GM23248 (cell line): ENCODE measurements around the gene RHNO1. TPM values are rescaled to one million over a fixed set of nuclear protein-coding genes. Genes with fewer than 3 reads are reported as not detected.
"Not testable (repeated sequence)": the region's sequence is repeated elsewhere in the genome, so short reads cannot be mapped to it uniquely, and the experiment has no call there.

Experiments used
- DNase-seq: peaks from one replicate; pipeline ENCODE4 v3.0.0-alpha.2; 2015
- H2AFZ ChIP-seq: fragments of 200-600 bp; sonication (generic); 2 replicates; pipeline ENCODE4 v1.6.1; 2016; ENCODE audit warnings: antibody characterized with exemption
- H3F3A ChIP-seq: fragments of 200-600 bp; sonication (generic); 2 replicates; pipeline ENCODE4 v1.6.1; 2016; ENCODE audit warnings: mild to moderate bottlenecking, antibody characterized with exemption, mixed run types; ENCODE audit not compliant: insufficient read depth
- H3K27ac ChIP-seq: fragments of 200-600 bp; sonication (generic); 2 replicates; pipeline ENCODE4 v1.5.1; 2016; ENCODE audit warnings: mild to moderate bottlenecking
- H3K27me3 ChIP-seq: fragments of 200-600 bp; sonication (generic); replicated peaks from 2 replicates; pipeline ENCODE4 v1.6.1; 2016; ENCODE audit warnings: mild to moderate bottlenecking; ENCODE audit not compliant: insufficient read depth
- H3K36me3 ChIP-seq: fragments of 200-600 bp; sonication (generic); 2 replicates; pipeline ENCODE4 v1.6.1; 2016; ENCODE audit warnings: low read depth, mild to moderate bottlenecking
- H3K4me1 ChIP-seq: fragments of 200-600 bp; sonication (generic); 2 replicates; pipeline ENCODE4 v1.6.1; 2016; ENCODE audit warnings: mild to moderate bottlenecking; ENCODE audit not compliant: insufficient read depth
- H3K4me2 ChIP-seq: fragments of 200-600 bp; sonication (generic); one replicate; pipeline ENCODE4 v1.6.1; 2016; ENCODE audit warnings: mild to moderate bottlenecking; ENCODE audit not compliant: unreplicated experiment
- H3K4me3 ChIP-seq: fragments of 200-600 bp; sonication (generic); 2 replicates; pipeline ENCODE4 v1.5.1; 2016; ENCODE audit warnings: mild to moderate bottlenecking
- H3K79me2 ChIP-seq: fragments of 200-600 bp; sonication (generic); 2 replicates; pipeline ENCODE4 v1.6.1; 2016; ENCODE audit warnings: mild to moderate bottlenecking; ENCODE audit not compliant: insufficient read depth
- H3K9ac ChIP-seq: fragments of 200-600 bp; sonication (generic); 2 replicates; pipeline ENCODE4 v1.6.1; 2016; ENCODE audit warnings: mild to moderate bottlenecking
- H3K9me2 ChIP-seq: fragments of 200-600 bp; sonication (generic); 2 replicates; pipeline ENCODE4 v1.6.1; 2016; ENCODE audit warnings: mixed run types, mild to moderate bottlenecking, moderate library complexity; ENCODE audit not compliant: insufficient read depth
- H3K9me3 ChIP-seq: fragments of 200-600 bp; sonication (generic); one replicate; pipeline ENCODE4 v1.6.1; 2017; ENCODE audit warnings: low read depth
- H4K20me1 ChIP-seq: fragments of 200-600 bp; sonication (generic); 2 replicates; pipeline ENCODE4 v1.6.0; 2016; ENCODE audit not compliant: insufficient read depth
- EZH2 ChIP-seq: fragments of 200-600 bp; sonication (generic); IDR thresholded peaks from 2 replicates; pipeline ENCODE4 v1.6.1; 2018; ENCODE audit warnings: antibody characterized with exemption, mild to moderate bottlenecking; ENCODE audit not compliant: insufficient read depth, poor library complexity, severe bottlenecking
- EZH2phosphoT487 ChIP-seq: fragments of 200-600 bp; sonication (generic); IDR thresholded peaks from 2 replicates; pipeline ENCODE4 v1.6.1; 2018; ENCODE audit warnings: antibody characterized with exemption, moderate library complexity, mild to moderate bottlenecking, low read depth; ENCODE audit not compliant: insufficient read depth
- WGBS, 2 experiments: methylation state at CpG; one replicate each; pipeline ENCODE4 v1.1.6; 2015 to 2017; ENCODE audit warnings: low lambda C conversion rate in 2 of 2, low coverage in 1 of 2; ENCODE audit errors: missing lambda C conversion rate in 2 of 2; 5-methylcytosine and 5-hydroxymethylcytosine counted together
- in situ Hi-C: fragments of 300-500 bp; cut with MboI; formaldehyde crosslinking; loops from 2 replicates; pipeline ENCODE4 v1.15.0; 2020
- polyA plus RNA-seq: library from polyadenylated mRNA; unstranded; fragments of >200 nt; fragmentation: Nextera tagmentation; extraction: Ambion mirVana; gene quantifications from 2 replicates; pipeline ENCODE4 v1.2.1, GENCODE V29; 2016
- total RNA-seq: library from RNA; depleted of rRNA; stranded (reverse); fragments of >200 nt; shearing (Covaris generic); gene quantifications from 2 replicates; pipeline ENCODE4 v1.2.3, GENCODE V29; 2014

Gene RHNO1
- total and polyA plus RNA-seq, 2 experiments from 2014 or later: 27.6 to 38.4 TPM

DNA sequence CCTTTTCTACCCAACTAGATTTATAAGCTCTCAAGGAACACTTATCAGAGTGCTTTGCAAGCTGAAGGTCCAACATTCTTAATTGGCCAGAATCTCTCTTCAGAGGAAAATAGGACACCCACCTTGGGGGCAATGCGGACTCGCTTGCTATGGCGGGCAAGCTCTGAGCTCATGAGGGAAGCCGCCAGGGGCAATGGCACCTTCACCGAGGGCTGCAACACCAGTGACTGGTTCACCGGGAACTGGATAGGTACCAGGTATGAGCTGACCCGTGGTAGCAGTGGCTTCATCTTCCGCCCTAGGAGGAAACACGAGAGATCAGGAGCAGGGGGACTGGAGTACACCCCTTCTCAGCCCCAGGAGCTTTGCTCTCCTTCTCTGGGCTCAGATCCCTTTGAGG lies 12.8 kb upstream of the RHNO1 start:
- no peaks in the 10 kb centered on the region; the same call in 1 of the 2 replicates for H3F3A ChIP-seq
- no peak overlapping the region for H2AFZ ChIP-seq
- no peaks in the 10 kb centered on the region for H3K9me3 ChIP-seq
- H4K20me1 ChIP-seq: no peaks in the 10 kb centered on the region
- H3K9ac ChIP-seq: no peak overlapping the region
- H3K27ac ChIP-seq: no peak overlapping the region
- H3K9me2 ChIP-seq: no peaks in the 10 kb centered on the region
- no peak overlapping the region for H3K4me3 ChIP-seq
- no peak for DNase-seq
- H3K27me3 ChIP-seq: no peaks in the 10 kb centered on the region
- TF ChIP-seq EZH2phosphoT487: no peak
- TF ChIP-seq EZH2: no peak
- no peak overlapping the region for H3K4me2 ChIP-seq
- H3K36me3 ChIP-seq: no peaks in the 10 kb centered on the region
- no peaks in the 10 kb centered on the region for H3K4me1 ChIP-seq
- in situ Hi-C loops: no loop called here
- H3K79me2 ChIP-seq: no peaks in the 10 kb centered on the region
- WGBS, 2 experiments: 97 to 100% methylated on average over 9 of the region's 9 CpGs

DNA sequence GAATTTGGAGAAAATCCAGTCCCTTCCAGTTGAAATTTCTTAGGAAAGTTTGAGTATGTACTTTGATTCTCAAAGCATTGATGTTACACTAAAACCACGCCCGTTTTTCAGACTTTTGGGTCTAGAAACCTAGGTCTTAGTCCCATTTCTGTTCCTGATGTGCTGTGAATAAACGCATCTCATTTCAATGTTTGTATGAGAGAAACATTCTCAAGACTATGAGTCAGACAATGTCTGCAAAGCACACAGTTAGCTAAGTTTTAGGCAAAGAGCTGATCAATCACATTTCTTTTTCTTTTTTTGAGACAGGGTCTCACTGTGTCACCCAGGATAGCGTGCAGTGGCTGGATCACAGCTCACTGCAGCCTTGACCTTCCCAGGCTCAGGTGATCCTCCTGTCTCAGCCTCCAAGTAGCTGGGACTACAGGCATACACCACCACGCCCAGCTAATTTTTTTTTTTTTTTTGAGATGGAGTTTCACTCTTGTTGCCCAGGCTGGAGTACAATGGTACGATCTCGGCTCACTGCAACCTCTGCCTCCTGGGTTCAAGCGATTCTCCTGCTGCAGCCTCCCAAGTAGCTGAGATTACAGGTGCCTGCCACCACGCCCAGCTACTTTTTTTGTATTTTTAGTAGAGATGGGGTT lies 7.9 kb upstream of the RHNO1 start:
- peak; percentile 49 for DNase-seq
- peaks cover 20% of the 10 kb centered on the region for H3K79me2 ChIP-seq
- H3K4me2 ChIP-seq, H3K36me3 ChIP-seq, H3K27ac ChIP-seq, H3K9me3 ChIP-seq, in situ Hi-C loops, H2AFZ ChIP-seq, H3K4me3 ChIP-seq, H3K9me2 ChIP-seq, H3K4me1 ChIP-seq, H4K20me1 ChIP-seq, H3K9ac ChIP-seq, H3K27me3 ChIP-seq, H3F3A ChIP-seq: not testable (repeated sequence)
- WGBS, 2 experiments: 90% methylated on average over 9 of the region's 9 CpGs

DNA sequence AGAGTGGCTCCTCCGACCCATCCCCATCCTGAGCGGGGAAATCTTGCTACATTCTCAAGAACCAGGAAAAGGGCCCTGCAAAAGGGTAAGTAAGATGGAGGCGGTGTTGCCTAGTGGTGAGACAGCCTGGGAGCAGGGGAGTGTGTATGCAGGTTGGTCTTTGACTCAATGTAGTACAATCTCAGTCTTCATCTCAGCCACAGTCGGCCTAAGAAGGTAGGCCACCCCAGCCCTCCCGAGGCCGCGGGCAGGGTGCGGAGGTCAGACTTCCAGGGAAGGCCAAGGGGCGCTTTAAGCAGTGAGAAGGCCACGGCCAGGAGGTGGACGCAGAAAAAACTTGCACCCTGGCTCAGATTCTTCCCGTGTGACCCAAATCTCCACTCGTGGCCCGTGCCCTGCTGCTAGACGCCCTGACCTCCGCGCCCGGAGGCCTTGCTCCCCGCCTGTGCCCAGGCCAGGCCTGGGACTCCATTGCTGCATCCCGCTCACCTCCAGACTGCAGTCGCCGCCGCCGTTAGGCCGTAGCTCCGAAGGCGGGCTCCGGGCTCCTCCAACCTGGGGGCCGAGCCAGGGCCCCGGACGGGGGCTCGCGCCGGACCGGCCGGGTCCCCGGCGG lies 484 bp upstream of the RHNO1 start:
- Histone ChIP-seq H3F3A (peaks cover 10% of the 10 kb centered on the region), H3K27me3 (no peaks in the 10 kb centered on the region), H3K79me2 (peaks cover 83% of the 10 kb centered on the region), H3K9me3 (no peaks in the 10 kb centered on the region), H3K4me1 (peaks cover 16% of the 10 kb centered on the region), H3K9ac (peak overlapping the region; percentile 92), H4K20me1 (no peaks in the 10 kb centered on the region), H2AFZ (peak overlapping the region; percentile 94), H3K4me3 (peak overlapping the region; percentile 82), H3K27ac (peak overlapping the region; percentile 88), H3K36me3 (no peaks in the 10 kb centered on the region), H3K4me2 (peak overlapping the region; percentile 81), H3K9me2 (no peaks in the 10 kb centered on the region)
- WGBS, 2 experiments: 8% methylated on average over 28 to 32 of the region's 38 CpGs
- in situ Hi-C loops: no loop called here
- TF ChIP-seq EZH2 (no peak), EZH2phosphoT487 (no peak)
- peak; percentile 57 for DNase-seq

DNA sequence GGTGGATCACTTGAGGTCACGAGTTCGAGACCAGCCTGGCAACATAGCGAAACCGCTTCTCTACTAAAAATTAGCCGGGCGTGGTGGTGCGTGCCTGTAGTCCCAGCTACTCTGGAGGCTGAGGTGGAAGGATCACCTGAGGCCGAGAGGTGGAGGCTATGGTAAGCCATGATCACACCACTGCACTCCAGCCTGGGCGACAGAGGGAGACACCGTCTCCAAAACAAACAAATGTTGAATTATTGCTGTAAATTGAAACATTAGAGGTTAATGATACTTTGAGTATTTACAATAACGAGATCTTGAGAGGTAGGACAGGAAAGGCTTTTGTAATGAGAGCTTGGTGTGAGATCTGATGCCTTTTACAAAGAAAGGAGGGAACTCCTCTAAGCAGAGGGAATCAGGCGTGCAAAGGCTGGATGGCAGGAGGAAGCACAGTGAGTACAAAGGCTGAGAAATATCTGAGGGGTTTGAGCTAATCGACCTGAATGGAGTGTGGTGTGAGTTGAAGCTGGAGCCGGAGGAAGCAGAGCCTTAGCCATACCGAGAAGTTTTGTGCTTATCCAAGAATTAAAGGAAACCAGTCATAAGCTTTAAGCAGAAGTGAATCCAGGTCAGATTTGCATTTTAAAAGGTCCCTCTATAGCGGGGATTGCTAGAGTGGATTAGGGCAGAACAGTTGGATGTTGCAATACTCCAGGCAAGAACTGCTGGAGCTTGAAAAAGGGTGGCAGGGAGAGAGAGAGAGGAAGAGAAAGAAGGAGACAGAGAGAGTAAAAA lies 1.1 kb downstream of the RHNO1 start:
- Histone ChIP-seq H3K27me3 (no peaks in the 10 kb centered on the region), H3K27ac (peak overlapping the region; percentile 88), H3K79me2 (peaks cover 89% of the 10 kb centered on the region), H3K36me3 (no peaks in the 10 kb centered on the region), H4K20me1 (no peaks in the 10 kb centered on the region), H3K4me1 (peaks cover 16% of the 10 kb centered on the region), H3K4me2 (peak overlapping the region; percentile 81), H2AFZ (peak overlapping the region; percentile 94), H3K9me3 (no peaks in the 10 kb centered on the region), H3F3A (peaks cover 10% of the 10 kb centered on the region), H3K9me2 (no peaks in the 10 kb centered on the region), H3K9ac (peak overlapping the region; percentile 92), H3K4me3 (peak overlapping the region; percentile 82)
- TF ChIP-seq EZH2 (no peak), EZH2phosphoT487 (no peak)
- peak; percentile 62 for DNase-seq
- in situ Hi-C loops: no loop called here
- WGBS, 2 experiments: 33 to 37% methylated on average over 16 of the region's 16 CpGs
